B cell (primary cell): Measurements from ENCODE around the gene SH3RF3. TPM values are rescaled to one million over a fixed set of nuclear protein-coding genes. Genes with fewer than 3 reads are reported as not detected.

Source experiments
- ATAC-seq: fragments of 200-7000 bp; cut with Tn5 transposase; one replicate; pipeline ENCODE4 v1.10.0; 2021; ENCODE audit warnings: low read depth, mild to moderate bottlenecking, moderate number of reproducible peaks, moderate library complexity
- CTCF ChIA-PET: fragments of 350-600 bp; sonication (Branson Sonifier 250); formaldehyde crosslinking; loops from one replicate; lab custom pipeline; 2021; ENCODE audit warnings: antibody characterized with exemption, inconsistent platforms; lab: Charles Lee
- POLR2A ChIA-PET: fragments of 350-600 bp; sonication (Branson Sonifier 250); formaldehyde crosslinking; loops from one replicate; lab custom pipeline; 2021; ENCODE audit warnings: antibody characterized with exemption; lab: Charles Lee
- DNase-seq: peaks from one replicate; pipeline ENCODE4 v3.0.0; 2013
- H2AFZ ChIP-seq: 2 replicates; pipeline ENCODE4 v1.6.1; 2012; ENCODE audit warnings: mild to moderate bottlenecking, low read depth, low read length; ENCODE audit not compliant: insufficient read depth, poor library complexity, severe bottlenecking
- H3K27ac ChIP-seq, 2 donors: 1 replicate in 1 of 2; 2 replicates in 1 of 2; pipeline ENCODE4 v1.5.1; 2012 to 2013; ENCODE audit warnings: low read length in 2 of 2, mild to moderate bottlenecking in 2 of 2, moderate library complexity in 1 of 2
- H3K27me3 ChIP-seq, 4 experiments: fragments of 200-600 bp in 1 of 4; sonication (generic) in 1 of 4; replicated peaks in 1 of 4; 1 replicate in 2 of 4; 2 replicates in 2 of 4; pipeline versions ENCODE4 v1.6.1 to v1.7.0; 2013 to 2016; ENCODE audit warnings: low read length in 3 of 4, mild to moderate bottlenecking in 2 of 4, mixed read lengths in 1 of 4, moderate library complexity in 1 of 4; ENCODE audit not compliant: insufficient read depth in 4 of 4, control insufficient read depth in 3 of 4; ENCODE audit errors: control extremely low read depth in 1 of 4
- H3K36me3 ChIP-seq, 2 experiments: replicated peaks in 1 of 2; 1 replicate in 1 of 2; 2 replicates in 1 of 2; pipeline versions ENCODE4 v1.6.1 to v1.7.1; 2013; ENCODE audit warnings: low read length in 1 of 2; ENCODE audit not compliant: insufficient read depth in 2 of 2, control insufficient read depth in 1 of 2; ENCODE audit errors: control extremely low read depth in 1 of 2, extremely low read depth in 1 of 2
- H3K4me1 ChIP-seq, 2 donors: fragments of 200-600 bp in 1 of 2; sonication (generic) in 1 of 2; 1 replicate in 1 of 2; 2 replicates in 1 of 2; pipeline versions ENCODE4 v1.5.1 to v1.6.1; 2013 to 2017; ENCODE audit warnings: low read length in 2 of 2; ENCODE audit not compliant: control insufficient read depth in 2 of 2, insufficient read depth in 2 of 2
- H3K4me2 ChIP-seq: replicated peaks from 2 replicates; pipeline ENCODE3; 2012; ENCODE audit warnings: mild to moderate bottlenecking, low read depth, low read length; ENCODE audit not compliant: poor library complexity, severe bottlenecking
- H3K4me3 ChIP-seq, 5 experiments: fragments of 200-600 bp in 1 of 5; sonication (generic) in 1 of 5; 1 replicate in 3 of 5; 2 replicates in 2 of 5; pipeline versions ENCODE4 v1.5.1 to v1.7.0; 2011 to 2016; ENCODE audit warnings: low read length in 4 of 5, mild to moderate bottlenecking in 4 of 5, low read depth in 2 of 5, control low read depth in 1 of 5, moderate library complexity in 1 of 5; ENCODE audit not compliant: insufficient read depth in 1 of 5; ENCODE audit errors: control extremely low read depth in 1 of 5, extremely low read depth in 1 of 5
- H3K79me2 ChIP-seq: fragments of 200-600 bp; sonication (generic); one replicate; pipeline ENCODE4 v1.6.0; 2016; ENCODE audit warnings: low read length; ENCODE audit not compliant: control insufficient read depth, insufficient read depth
- H3K9ac ChIP-seq: fragments of 200-600 bp; sonication (generic); 2 replicates; pipeline ENCODE4 v1.6.1; 2017; ENCODE audit warnings: mild to moderate bottlenecking, low read length, moderate library complexity
- H3K9me3 ChIP-seq, 3 donors: one replicate each; pipeline versions ENCODE4 v1.6.1 to v1.7.1; 2013; ENCODE audit warnings: low read length in 2 of 3; ENCODE audit not compliant: control insufficient read depth in 2 of 3, insufficient read depth in 1 of 3; ENCODE audit errors: control extremely low read depth in 1 of 3
- H4K20me1 ChIP-seq: 2 replicates; pipeline ENCODE4 v1.6.0; 2012; ENCODE audit warnings: mild to moderate bottlenecking, low read length; ENCODE audit not compliant: insufficient read depth, control insufficient read depth, poor library complexity, severe bottlenecking
- H3K27ac Mint-ChIP-seq: one replicate; pipeline ENCODE4 v1.8.0; 2021; ENCODE audit warnings: mixed read lengths
- H3K27me3 Mint-ChIP-seq: one replicate; pipeline ENCODE4 v1.8.0; 2021; ENCODE audit warnings: mixed read lengths
- H3K4me1 Mint-ChIP-seq: one replicate; pipeline ENCODE4 v1.8.0; 2021; ENCODE audit warnings: mixed read lengths
- H3K4me3 Mint-ChIP-seq: one replicate; pipeline ENCODE4 v1.8.0; 2021; ENCODE audit warnings: mixed read lengths
- H3K9me3 Mint-ChIP-seq: one replicate; pipeline ENCODE4 v1.8.0; 2022; ENCODE audit warnings: mixed read lengths; ENCODE audit not compliant: insufficient read depth
- EZH2 ChIP-seq: IDR thresholded peaks from 2 replicates; pipeline ENCODE4 v1.6.1; 2012; ENCODE audit warnings: borderline replicate concordance, low read depth, mild to moderate bottlenecking, moderate library complexity, low read length; ENCODE audit not compliant: insufficient read depth, poor library complexity, severe bottlenecking
- WGBS: methylation state at CpG from one replicate; pipeline ENCODE4 v1.1.5; 2013; ENCODE audit warnings: missing lambda C conversion rate; ENCODE audit not compliant: insufficient coverage; 5-methylcytosine and 5-hydroxymethylcytosine counted together
- intact Hi-C: fragments of 100-400 bp; cut with micrococcal nuclease; formaldehyde crosslinking; loops from one replicate; pipeline ENCODE4 v1.10.0; 2022
- polyA plus RNA-seq: library from polyadenylated mRNA; depleted of rRNA; stranded (reverse); fragments of >200 nt; gene quantifications from 2 replicates; pipeline ENCODE4 v1.2.3, GENCODE V29; 2012
- total RNA-seq, 2 donors: library from RNA; stranded (reverse); fragments of 120-200 nt in 1 of 2; gene quantifications; 1 replicate in 1 of 2; 2 replicates in 1 of 2; pipeline versions ENCODE4 v1.2.3 to v1.2.4, GENCODE V29; 2013 to 2022
- TF ChIP-seq, protein P1 (sequence below): fragments of 200-600 bp; IDR thresholded peaks from one replicate; pipeline ENCODE4 v1.8.0; 2022; ENCODE audit warnings: antibody characterized with exemption, mild to moderate bottlenecking

SH3RF3 gene
- total and polyA plus RNA-seq, 2 donors (not counting 1 experiment from before 2014, with no cell fraction given), result 0.07 to 1.2 TPM

DNA sequence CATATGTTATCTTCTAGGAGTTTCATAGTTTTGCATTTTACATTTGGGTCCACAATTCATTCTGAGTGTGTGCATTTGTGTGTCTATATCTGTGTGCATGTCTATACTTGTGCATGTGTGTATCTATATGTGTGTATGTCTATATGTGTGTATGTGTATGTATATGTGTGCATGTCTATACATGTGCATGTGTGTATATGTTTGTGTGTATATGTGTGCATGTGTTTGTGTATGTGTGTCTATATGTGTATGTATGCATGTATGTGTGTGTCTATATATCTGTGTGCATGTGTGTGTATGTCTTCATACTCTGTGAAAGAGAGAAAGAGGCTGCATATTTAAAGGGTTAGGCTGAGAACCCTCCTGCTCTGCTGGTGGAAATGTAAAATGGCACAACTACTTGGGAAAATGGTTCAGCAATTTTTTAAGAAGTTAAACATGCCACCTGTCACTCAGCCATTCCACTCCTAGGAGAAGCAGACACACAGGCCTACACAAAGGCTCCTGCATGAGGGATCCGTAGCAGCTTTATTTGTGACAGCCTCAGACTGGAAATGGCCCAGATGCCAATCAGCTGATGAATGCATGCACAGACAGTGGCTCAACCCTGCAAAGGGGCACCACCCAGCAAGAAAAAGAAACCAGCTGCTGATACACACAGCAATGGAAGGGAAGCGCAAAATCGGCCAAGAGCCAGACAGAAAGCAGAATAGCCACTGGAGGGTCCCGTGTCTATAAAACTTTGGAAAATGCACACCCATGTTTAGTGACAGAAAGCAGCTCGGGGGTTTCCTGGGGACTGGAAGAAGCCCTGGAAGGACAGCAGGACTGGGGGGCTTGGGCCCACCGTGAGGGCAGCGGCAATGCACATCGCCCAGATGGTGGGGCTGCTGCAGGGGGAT lies 337.9 kb downstream of the SH3RF3 start:
- WGBS, result 97% methylated on average over 5 of the region's 8 CpGs
- no peak overlapping the region for H3K4me2 ChIP-seq
- H3K9ac ChIP-seq, result no peak overlapping the region
- no peak for ATAC-seq
- CTCF ChIA-PET, result no interaction called here
- H3K9me3 ChIP-seq, result no peaks in the 10 kb centered on the region
- H3K4me3 ChIP-seq, result no peak overlapping the region
- POLR2A ChIA-PET, result no interaction called here
- Mint-ChIP-seq H3K9me3 (no peaks in the 10 kb centered on the region), H3K4me1 (peaks cover 4% of the 10 kb centered on the region), H3K27me3 (no peaks in the 10 kb centered on the region), H3K4me3 (no peak overlapping the region), H3K27ac (no peak overlapping the region)
- no peaks in the 10 kb centered on the region for H3K79me2 ChIP-seq
- intact Hi-C loops, result no loop called here
- DNase-seq, result no peak
- H2AFZ ChIP-seq, result no peak overlapping the region
- TF ChIP-seq, protein P1, sequence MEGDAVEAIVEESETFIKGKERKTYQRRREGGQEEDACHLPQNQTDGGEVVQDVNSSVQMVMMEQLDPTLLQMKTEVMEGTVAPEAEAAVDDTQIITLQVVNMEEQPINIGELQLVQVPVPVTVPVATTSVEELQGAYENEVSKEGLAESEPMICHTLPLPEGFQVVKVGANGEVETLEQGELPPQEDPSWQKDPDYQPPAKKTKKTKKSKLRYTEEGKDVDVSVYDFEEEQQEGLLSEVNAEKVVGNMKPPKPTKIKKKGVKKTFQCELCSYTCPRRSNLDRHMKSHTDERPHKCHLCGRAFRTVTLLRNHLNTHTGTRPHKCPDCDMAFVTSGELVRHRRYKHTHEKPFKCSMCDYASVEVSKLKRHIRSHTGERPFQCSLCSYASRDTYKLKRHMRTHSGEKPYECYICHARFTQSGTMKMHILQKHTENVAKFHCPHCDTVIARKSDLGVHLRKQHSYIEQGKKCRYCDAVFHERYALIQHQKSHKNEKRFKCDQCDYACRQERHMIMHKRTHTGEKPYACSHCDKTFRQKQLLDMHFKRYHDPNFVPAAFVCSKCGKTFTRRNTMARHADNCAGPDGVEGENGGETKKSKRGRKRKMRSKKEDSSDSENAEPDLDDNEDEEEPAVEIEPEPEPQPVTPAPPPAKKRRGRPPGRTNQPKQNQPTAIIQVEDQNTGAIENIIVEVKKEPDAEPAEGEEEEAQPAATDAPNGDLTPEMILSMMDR, result no peak
- no peak for TF ChIP-seq EZH2
- H3K27me3 ChIP-seq, result no peaks in the 10 kb centered on the region
- no peaks in the 10 kb centered on the region for H4K20me1 ChIP-seq
- H3K4me1 ChIP-seq, result no peaks in the 10 kb centered on the region
- no peak overlapping the region for H3K27ac ChIP-seq
- H3K36me3 ChIP-seq, result no peaks in the 10 kb centered on the region

DNA sequence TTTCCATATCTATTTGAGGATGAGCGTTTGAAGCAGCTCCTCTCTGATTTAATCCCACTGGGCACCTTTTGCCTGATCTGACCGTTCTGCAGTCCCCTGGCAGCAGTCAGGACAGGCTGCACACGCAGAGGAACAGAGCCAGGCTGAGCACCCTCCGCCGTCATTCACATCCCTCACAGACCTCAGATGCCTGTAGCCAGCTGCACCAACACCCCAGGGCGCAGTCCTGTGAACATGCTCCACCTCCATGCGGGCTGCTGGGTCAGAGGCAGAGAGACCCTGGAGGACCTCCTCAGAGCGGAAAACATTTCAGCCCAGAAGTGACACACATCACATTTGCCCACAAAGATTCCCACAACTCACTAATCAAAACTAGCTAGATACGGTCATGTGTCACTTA lies 338.7 kb downstream of the SH3RF3 start:
- Histone ChIP-seq H3K36me3 (no peaks in the 10 kb centered on the region), H3K4me1 (no peaks in the 10 kb centered on the region), H3K4me2 (no peak overlapping the region), H3K79me2 (no peaks in the 10 kb centered on the region), H3K27me3 (no peaks in the 10 kb centered on the region), H3K9me3 (no peaks in the 10 kb centered on the region), H3K9ac (no peak overlapping the region), H3K27ac (no peak overlapping the region), H4K20me1 (no peaks in the 10 kb centered on the region), H3K4me3 (no peak overlapping the region), H2AFZ (no peak overlapping the region)
- H3K4me1 Mint-ChIP-seq, result peaks cover 4% of the 10 kb centered on the region
- H3K9me3 Mint-ChIP-seq, result no peaks in the 10 kb centered on the region
- H3K27ac Mint-ChIP-seq, result no peak overlapping the region
- 82% methylated on average over 7 of the region's 9 CpGs for WGBS
- peaks cover under 1% of the 10 kb centered on the region for H3K27me3 Mint-ChIP-seq
- CTCF ChIA-PET, result no interaction called here
- TF ChIP-seq, protein P1, result no peak
- no peak for TF ChIP-seq EZH2
- no peak overlapping the region for H3K4me3 Mint-ChIP-seq
- no peak for ATAC-seq
- POLR2A ChIA-PET, result no interaction called here
- intact Hi-C loops, result no loop called here
- no peak for DNase-seq
